GM10266 (cell line): ENCODE measurements around the gene CEACAM20.
"Not testable (repeated sequence)": the region's sequence is repeated elsewhere in the genome, so short reads cannot be mapped to it uniquely, and the experiment has no call there.

Source experiments
- DNase-seq: peaks from one replicate; pipeline ENCODE4 v3.0.0; 2012; ENCODE audit errors: extremely low spot score
- TF ChIP-seq, protein P1 (sequence below): IDR thresholded peaks from 2 replicates; pipeline ENCODE4 v1.5.1; 2012; ENCODE audit warnings: mild to moderate bottlenecking, low read depth; ENCODE audit not compliant: control insufficient read depth, insufficient read depth; ENCODE audit errors: missing control alignments

The CEACAM20 gene

GRCh38 chr19:44572581-44572900 is 43.1 kb upstream of the CEACAM20 start:
- TF ChIP-seq, protein P1, sequence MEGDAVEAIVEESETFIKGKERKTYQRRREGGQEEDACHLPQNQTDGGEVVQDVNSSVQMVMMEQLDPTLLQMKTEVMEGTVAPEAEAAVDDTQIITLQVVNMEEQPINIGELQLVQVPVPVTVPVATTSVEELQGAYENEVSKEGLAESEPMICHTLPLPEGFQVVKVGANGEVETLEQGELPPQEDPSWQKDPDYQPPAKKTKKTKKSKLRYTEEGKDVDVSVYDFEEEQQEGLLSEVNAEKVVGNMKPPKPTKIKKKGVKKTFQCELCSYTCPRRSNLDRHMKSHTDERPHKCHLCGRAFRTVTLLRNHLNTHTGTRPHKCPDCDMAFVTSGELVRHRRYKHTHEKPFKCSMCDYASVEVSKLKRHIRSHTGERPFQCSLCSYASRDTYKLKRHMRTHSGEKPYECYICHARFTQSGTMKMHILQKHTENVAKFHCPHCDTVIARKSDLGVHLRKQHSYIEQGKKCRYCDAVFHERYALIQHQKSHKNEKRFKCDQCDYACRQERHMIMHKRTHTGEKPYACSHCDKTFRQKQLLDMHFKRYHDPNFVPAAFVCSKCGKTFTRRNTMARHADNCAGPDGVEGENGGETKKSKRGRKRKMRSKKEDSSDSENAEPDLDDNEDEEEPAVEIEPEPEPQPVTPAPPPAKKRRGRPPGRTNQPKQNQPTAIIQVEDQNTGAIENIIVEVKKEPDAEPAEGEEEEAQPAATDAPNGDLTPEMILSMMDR = no peak
- no peak for DNase-seq

- TF ChIP-seq, protein P1 = no peak
- DNase-seq = no peak
Measured at GRCh38 chr19:44571830-44572580, 42.5 kb upstream of the CEACAM20 start.

GRCh38 chr19:44570984-44571684 is 41.7 kb upstream of the CEACAM20 start:
- DNase-seq = peak; percentile 75
- TF ChIP-seq, protein P1 = peak; percentile 62

DNA sequence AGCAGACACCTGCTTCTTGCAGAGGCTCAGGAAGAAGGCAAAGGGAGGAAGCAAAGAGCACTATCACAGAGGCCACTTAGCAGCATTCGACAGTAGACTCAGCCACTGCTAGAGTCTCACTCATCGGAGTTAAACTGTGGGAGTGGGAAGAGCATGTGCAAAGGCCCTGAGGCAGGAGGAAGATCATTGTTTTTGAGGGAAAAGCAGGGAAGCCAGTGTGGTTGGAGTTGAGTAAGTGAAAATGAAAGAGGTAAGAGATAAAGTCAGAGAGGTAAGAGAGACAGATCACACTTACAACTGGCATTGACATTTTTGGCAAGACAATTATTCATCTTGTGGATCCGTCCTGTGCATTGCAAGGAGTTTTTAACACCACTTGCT is 41.1 kb upstream of the CEACAM20 start:
- TF ChIP-seq, protein P1 = no peak
- DNase-seq = no peak

DNA sequence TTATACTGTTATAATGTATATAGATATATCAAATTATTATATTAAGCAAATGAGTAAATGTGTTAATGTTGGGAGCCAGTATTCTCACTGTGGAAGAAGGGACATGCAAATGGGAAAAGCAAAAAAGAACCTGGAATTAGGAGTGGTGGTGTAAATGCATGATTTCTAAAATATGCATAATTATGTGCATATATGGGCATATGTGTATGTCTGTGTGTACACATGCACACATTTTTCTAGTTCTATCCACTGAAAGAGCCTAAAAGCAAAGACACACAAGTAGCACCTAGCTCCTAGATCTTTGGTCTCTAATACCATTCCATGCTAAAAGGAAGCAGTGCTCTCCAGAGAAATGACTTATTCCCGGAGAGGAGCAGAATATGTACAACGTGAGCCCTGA is 38.3 kb upstream of the CEACAM20 start:
- TF ChIP-seq, protein P1 = no peak

DNA sequence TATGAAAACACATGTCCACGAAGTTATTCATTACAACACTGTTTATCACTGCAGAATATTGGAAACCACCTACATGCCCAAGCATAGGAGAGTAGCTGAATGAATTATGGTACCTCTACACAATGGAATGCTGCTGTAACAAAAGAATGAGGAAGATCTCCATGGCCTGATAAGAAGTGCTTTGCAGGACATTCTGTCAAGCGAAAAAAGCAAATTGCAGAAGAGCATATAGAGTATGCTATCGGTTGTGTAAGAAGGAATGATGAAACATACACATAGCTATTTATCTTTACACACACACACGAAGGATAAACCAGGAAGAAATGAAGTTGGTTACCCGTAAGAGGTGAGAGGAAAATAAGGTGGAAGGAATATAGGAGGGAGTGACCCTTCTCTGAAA is 37.5 kb upstream of the CEACAM20 start:
- TF ChIP-seq, protein P1 = no peak
- DNase-seq = no peak

More for the DNA sequence above, 38.3 kb upstream of the CEACAM20 start:
- no peak for DNase-seq

GRCh38 chr19:44563086-44563655 is 33.7 kb upstream of the CEACAM20 start:
- DNase-seq = not testable (repeated sequence)
